Neural progenitor cell (in vitro differentiated cells): ENCODE measurements around the gene ERFL.
A peak's percentile ranks its signal among the peaks of the same experiment; 100 is the strongest.

Experiments
- CTCF ChIP-seq: fragments of 200-600 bp; sonication (generic); IDR thresholded peaks from 2 replicates; pipeline ENCODE4 v1.5.1; 2017; ENCODE audit warnings: antibody characterized with exemption, mild to moderate bottlenecking
- EZH2 ChIP-seq: fragments of 200-600 bp; sonication (generic); IDR thresholded peaks from 2 replicates; pipeline ENCODE4 v1.6.1; 2017; ENCODE audit warnings: antibody characterized with exemption, mild to moderate bottlenecking, moderate library complexity

GRCh38 chr19:41913538-41914423, 14.5 kb downstream of the ERFL start:
- TF ChIP-seq CTCF (no peak), EZH2 (peak; percentile 73)
